ENCODE data around the gene PCDHA8.

GRCh38 chr5:140806834-140807775, 33.9 kb upstream of the PCDHA8 start, which contains the start of gene PCDHA4:
- TF ChIP-seq POLR2A (IDR thresholded peaks at IDR 0.05): no peak
- peak in 1 of 4 experiments; percentile 31 for TF ChIP-seq CTCF (IDR thresholded peaks at IDR 0.05)
- no peak for TF ChIP-seq POLR2AphosphoS5 (IDR thresholded peaks at IDR 0.05)
